H9 (cell line): ENCODE results near the gene R3HCC1L. TPM values are rescaled to one million over a fixed set of nuclear protein-coding genes. Genes with fewer than 3 reads are reported as not detected.

Experiments
- DNase-seq: peaks from one replicate; pipeline ENCODE4 v3.0.0-alpha.2; 2017
- H2AFZ ChIP-seq: one replicate; pipeline ENCODE4 v1.6.1; 2013; ENCODE audit warnings: mild to moderate bottlenecking, low read length, control low read depth, moderate library complexity
- H2AK5ac ChIP-seq: 2 replicates; pipeline ENCODE4 v1.6.1; 2013; ENCODE audit warnings: low read length, control low read depth, mixed read lengths; ENCODE audit not compliant: insufficient read length
- H2BK120ac ChIP-seq: one replicate; pipeline ENCODE4 v1.6.1; 2013; ENCODE audit warnings: low read depth, mild to moderate bottlenecking, low read length, control low read depth, inconsistent platforms; ENCODE audit not compliant: poor library complexity, severe bottlenecking
- H2BK12ac ChIP-seq: 2 replicates; pipeline ENCODE4 v1.6.1; 2013; ENCODE audit warnings: low read length, control low read depth, mixed read lengths, low read depth; ENCODE audit not compliant: insufficient read length
- H2BK15ac ChIP-seq: 2 replicates; pipeline ENCODE4 v1.6.1; 2013; ENCODE audit warnings: low read depth, low read length, control low read depth
- H2BK20ac ChIP-seq: one replicate; pipeline ENCODE4 v1.6.1; 2013; ENCODE audit warnings: low read depth, mild to moderate bottlenecking, low read length, control low read depth, inconsistent platforms; ENCODE audit not compliant: poor library complexity, severe bottlenecking
- H2BK5ac ChIP-seq: 2 replicates; pipeline ENCODE4 v1.6.1; 2013; ENCODE audit warnings: low read length, control low read depth, mixed read lengths; ENCODE audit not compliant: insufficient read length
- H3K14ac ChIP-seq: 2 replicates; pipeline ENCODE4 v1.6.1; 2013; ENCODE audit warnings: low read length, control low read depth; ENCODE audit not compliant: insufficient read depth
- H3K18ac ChIP-seq: 2 replicates; pipeline ENCODE4 v1.6.1; 2013; ENCODE audit warnings: low read depth, mild to moderate bottlenecking, mixed read lengths, low read length, control low read depth; ENCODE audit not compliant: insufficient read length
- H3K23ac ChIP-seq: 2 replicates; pipeline ENCODE4 v1.6.1; 2013; ENCODE audit warnings: low read length, control low read depth, mixed read lengths, low read depth; ENCODE audit not compliant: insufficient read length
- H3K23me2 ChIP-seq: 2 replicates; pipeline ENCODE4 v1.6.1; 2013; ENCODE audit warnings: low read depth, mild to moderate bottlenecking, mixed read lengths, low read length, control low read depth; ENCODE audit not compliant: insufficient read length, poor library complexity, severe bottlenecking
- H3K27ac ChIP-seq: 2 replicates; pipeline ENCODE4 v1.5.1; 2013; ENCODE audit warnings: low read length, control low read depth, mixed read lengths, low read depth; ENCODE audit not compliant: insufficient read length
- H3K27me3 ChIP-seq: 2 replicates; pipeline ENCODE4 v1.6.1; 2013; ENCODE audit warnings: low read length, control low read depth, inconsistent platforms; ENCODE audit not compliant: insufficient read depth
- H3K4ac ChIP-seq: 2 replicates; pipeline ENCODE4 v1.6.1; 2013; ENCODE audit warnings: low read depth, mild to moderate bottlenecking, control low read depth, inconsistent platforms, low read length, moderate library complexity
- H3K4me1 ChIP-seq: 2 replicates; pipeline ENCODE4 v1.6.1; 2013; ENCODE audit warnings: low read length, control low read depth, inconsistent platforms; ENCODE audit not compliant: insufficient read depth
- H3K4me2 ChIP-seq: 2 replicates; pipeline ENCODE4 v1.6.1; 2013; ENCODE audit warnings: low read length, control low read depth, mixed read lengths; ENCODE audit not compliant: insufficient read length, insufficient read depth
- H3K56ac ChIP-seq: 2 replicates; pipeline ENCODE4 v1.6.1; 2013; ENCODE audit warnings: low read depth, mild to moderate bottlenecking, mixed read lengths, low read length, control low read depth; ENCODE audit not compliant: insufficient read length
- H3K79me1 ChIP-seq: 2 replicates; pipeline ENCODE4 v1.6.1; 2013; ENCODE audit warnings: low read depth, mild to moderate bottlenecking, moderate library complexity, low read length, control low read depth, inconsistent platforms; ENCODE audit not compliant: insufficient read depth, poor library complexity, severe bottlenecking
- H3K79me2 ChIP-seq: 2 replicates; pipeline ENCODE4 v1.6.1; 2013; ENCODE audit warnings: low read length, control low read depth, inconsistent platforms; ENCODE audit not compliant: insufficient read depth
- H3K9ac ChIP-seq: 2 replicates; pipeline ENCODE4 v1.6.1; 2013; ENCODE audit warnings: low read length, control low read depth, mixed read lengths; ENCODE audit not compliant: insufficient read length; ENCODE audit errors: extremely low read depth
- H3K9me3 ChIP-seq: one replicate; pipeline ENCODE4 v1.6.1; 2013; ENCODE audit warnings: low read depth, low read length, inconsistent platforms; ENCODE audit not compliant: control insufficient read depth
- H3T11ph ChIP-seq: one replicate; pipeline ENCODE4 v1.6.1; 2013; ENCODE audit warnings: mild to moderate bottlenecking, low read length, control low read depth, inconsistent platforms
- H4K20me1 ChIP-seq: one replicate; pipeline ENCODE4 v1.6.1; 2013; ENCODE audit not compliant: control insufficient read depth, insufficient read length, insufficient read depth
- H4K5ac ChIP-seq: 2 replicates; pipeline ENCODE4 v1.6.1; 2013; ENCODE audit warnings: low read depth, mild to moderate bottlenecking, mixed read lengths, low read length, control low read depth; ENCODE audit not compliant: insufficient read length
- H4K8ac ChIP-seq: replicated peaks from 2 replicates; pipeline ENCODE4 v1.6.1; 2013; ENCODE audit warnings: low read length, control low read depth, mixed read lengths, low read depth; ENCODE audit not compliant: insufficient read length
- H4K91ac ChIP-seq: 2 replicates; pipeline ENCODE4 v1.6.1; 2013; ENCODE audit warnings: low read depth, mild to moderate bottlenecking, moderate library complexity, mixed read lengths, low read length, control low read depth; ENCODE audit not compliant: insufficient read length
- H3K27ac Mint-ChIP-seq, 3 experiments: 2 replicates in 2 of 3; 3 replicates in 1 of 3; pipeline ENCODE4 v1.8.0; 2020 to 2021; ENCODE audit warnings: mixed read lengths in 3 of 3, mild to moderate bottlenecking in 1 of 3, moderate library complexity in 1 of 3
- H3K27me3 Mint-ChIP-seq: 2 replicates; pipeline ENCODE4 v1.8.0; 2021; ENCODE audit warnings: low read depth, mild to moderate bottlenecking, moderate library complexity, mixed read lengths
- H3K36me3 Mint-ChIP-seq, 3 experiments: 2 replicates in 2 of 3; 3 replicates in 1 of 3; pipeline ENCODE4 v1.8.0; 2020 to 2021; ENCODE audit warnings: low read depth in 3 of 3, mixed read lengths in 3 of 3; ENCODE audit not compliant: insufficient read depth in 1 of 3
- H3K4me1 Mint-ChIP-seq, 2 experiments: 2 replicates each; pipeline ENCODE4 v1.8.0; 2020; ENCODE audit warnings: mixed read lengths in 2 of 2
- H3K4me3 Mint-ChIP-seq, 2 experiments: 2 replicates in 1 of 2; 3 replicates in 1 of 2; pipeline ENCODE4 v1.8.0; 2020 to 2021; ENCODE audit warnings: mild to moderate bottlenecking in 2 of 2, mixed read lengths in 2 of 2, moderate library complexity in 1 of 2
- H3K9me3 Mint-ChIP-seq, 2 experiments: 2 replicates in 1 of 2; 3 replicates in 1 of 2; pipeline ENCODE4 v1.8.0; 2020; ENCODE audit warnings: mild to moderate bottlenecking in 2 of 2, mixed read lengths in 2 of 2, moderate library complexity in 1 of 2
- CTCF ChIP-seq: fragments of 200-600 bp; sonication (generic); conservative IDR thresholded peaks from 3 replicates; pipeline ENCODE4 v1.8.0; 2021; ENCODE audit warnings: antibody characterized with exemption, mild to moderate bottlenecking
- WGBS: extraction: QIAGEN DNeasy Blood & Tissue Kit; methylation state at CpG from one replicate; pipeline ENCODE4 v1.1.7; 2013; ENCODE audit warnings: missing lambda C conversion rate, low lambda C conversion rate, mixed read lengths; ENCODE audit not compliant: insufficient read length; ENCODE audit errors: extremely low coverage; 5-methylcytosine and 5-hydroxymethylcytosine counted together
- total RNA-seq: library from RNA; stranded (reverse); gene quantifications from 2 replicates; pipeline ENCODE4 v1.2.1, GENCODE V29; 2021

The R3HCC1L gene
- total RNA-seq, 1 experiment from 2014 or later: 18.5 TPM

DNA sequence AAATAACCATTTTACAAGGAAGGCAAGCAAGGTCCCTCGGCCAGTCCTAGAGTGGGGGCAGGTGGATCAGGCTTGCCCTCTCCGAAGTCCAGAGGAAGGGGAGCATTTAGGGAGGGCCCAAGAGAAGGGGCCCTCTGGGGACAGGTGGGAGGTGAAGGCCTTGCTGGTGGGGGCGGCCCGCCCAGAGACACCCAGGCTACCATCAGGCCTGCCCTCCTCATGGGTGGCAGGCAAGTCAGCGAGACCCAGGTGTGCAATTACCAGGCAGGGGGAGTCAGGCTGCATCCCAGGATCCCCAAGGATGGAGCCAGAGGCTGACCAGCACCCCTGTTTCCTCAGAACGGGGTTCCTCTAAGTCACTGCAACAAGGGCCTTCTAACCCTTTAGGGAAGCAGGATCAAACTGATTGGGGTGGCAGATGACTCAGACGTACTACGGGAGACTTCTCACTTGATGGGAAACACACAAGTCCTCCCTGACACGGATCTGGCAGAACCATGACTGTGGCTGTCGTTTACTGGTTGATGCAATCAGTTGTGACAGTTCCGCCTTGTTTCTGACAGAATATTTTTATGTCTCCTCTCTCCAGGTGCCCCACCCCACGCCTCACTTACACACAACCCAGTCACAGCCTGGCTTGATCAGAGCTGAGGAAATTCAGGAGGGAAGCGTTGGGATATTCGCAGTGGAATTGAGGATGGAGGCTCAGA, 125.3 kb downstream of the R3HCC1L start:
- no peak for DNase-seq
- no peaks in the 10 kb centered on the region for H3K4me1 Mint-ChIP-seq
- H2BK12ac ChIP-seq: no peak overlapping the region
- H3K9me3 ChIP-seq: no peaks in the 10 kb centered on the region
- H3K23me2 ChIP-seq: no peaks in the 10 kb centered on the region
- H3K27me3 Mint-ChIP-seq: no peaks in the 10 kb centered on the region
- no peak overlapping the region for H3K4ac ChIP-seq
- H2BK15ac ChIP-seq: no peak overlapping the region
- no peak overlapping the region for H3K23ac ChIP-seq
- no peak overlapping the region for H2BK120ac ChIP-seq
- no peak overlapping the region for H2BK5ac ChIP-seq
- H4K5ac ChIP-seq: no peak overlapping the region
- no peak overlapping the region for H3T11ph ChIP-seq
- H2AFZ ChIP-seq: no peak overlapping the region
- no peaks in the 10 kb centered on the region for H3K27me3 ChIP-seq
- H3K4me2 ChIP-seq: no peak overlapping the region
- H3K56ac ChIP-seq: no peak overlapping the region
- H2BK20ac ChIP-seq: no peak overlapping the region
- no CpG with 5 or more reads among the region's 14 CpGs for WGBS
- no peak overlapping the region for H3K18ac ChIP-seq
- H4K20me1 ChIP-seq: no peaks in the 10 kb centered on the region
- no peaks in the 10 kb centered on the region for H3K4me1 ChIP-seq
- peaks cover 0 to 4% (median 0%) of the 10 kb centered on the region in 3 experiments; a peak in 1 of 7 replicates for H3K36me3 Mint-ChIP-seq
- H3K14ac ChIP-seq: no peak overlapping the region; the same call in 1 of the 2 replicates
- no peak overlapping the region for H3K27ac ChIP-seq
- no peaks in the 10 kb centered on the region for H3K79me1 ChIP-seq
- H3K79me2 ChIP-seq: no peaks in the 10 kb centered on the region
- TF ChIP-seq CTCF: no peak
- no peak overlapping the region for H4K91ac ChIP-seq
- peak overlapping the region in 1 of 3 experiments; percentile 73; a peak in 1 of 7 replicates for H3K27ac Mint-ChIP-seq
- H2AK5ac ChIP-seq: no peak overlapping the region
- H3K9me3 Mint-ChIP-seq: no peaks in the 10 kb centered on the region
- H3K4me3 Mint-ChIP-seq: no peak overlapping the region
- H3K9ac ChIP-seq: no peak overlapping the region
- H4K8ac ChIP-seq: no peak overlapping the region
